ENCODE data around the gene MTRF1L. TPM values are rescaled to one million over a fixed set of nuclear protein-coding genes. Genes with fewer than 3 reads are reported as not detected.

The MTRF1L gene
- total and polyA plus RNA-seq, 8 donors = 4.7 to 55.9 (median 15.3) TPM

DNA sequence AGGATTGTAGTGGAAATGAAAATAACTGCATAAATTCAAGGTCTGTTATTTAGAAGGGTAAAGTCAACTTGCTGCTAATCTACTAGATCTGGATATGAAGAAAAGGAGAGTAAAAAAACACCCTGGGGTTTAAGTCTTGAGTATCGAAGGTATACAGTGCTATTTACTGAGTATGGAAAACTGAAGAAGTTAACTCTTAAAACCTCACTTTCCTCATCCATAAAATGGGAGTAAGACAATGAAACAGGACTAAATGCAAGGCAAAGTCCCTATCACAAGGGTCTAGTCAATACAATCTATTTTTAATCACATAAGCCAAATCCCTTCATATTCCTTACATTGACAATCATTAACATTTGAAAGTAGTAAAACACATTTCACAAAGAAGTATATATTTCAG, 21.9 kb downstream of the MTRF1L start:
- H3K4me3 ChIP-seq = no peak overlapping the region
- 32 to 55% (median 36%) methylated on average over 1 of the region's 1 CpG for WGBS, 5 donors
- intact Hi-C loops (cut with DNase I; ENCODE audit: low total_unique reads) = no loop called here
- TF ChIP-seq POLR2A (IDR thresholded peaks at IDR 0.05) = no peak
- TF ChIP-seq, protein P1, sequence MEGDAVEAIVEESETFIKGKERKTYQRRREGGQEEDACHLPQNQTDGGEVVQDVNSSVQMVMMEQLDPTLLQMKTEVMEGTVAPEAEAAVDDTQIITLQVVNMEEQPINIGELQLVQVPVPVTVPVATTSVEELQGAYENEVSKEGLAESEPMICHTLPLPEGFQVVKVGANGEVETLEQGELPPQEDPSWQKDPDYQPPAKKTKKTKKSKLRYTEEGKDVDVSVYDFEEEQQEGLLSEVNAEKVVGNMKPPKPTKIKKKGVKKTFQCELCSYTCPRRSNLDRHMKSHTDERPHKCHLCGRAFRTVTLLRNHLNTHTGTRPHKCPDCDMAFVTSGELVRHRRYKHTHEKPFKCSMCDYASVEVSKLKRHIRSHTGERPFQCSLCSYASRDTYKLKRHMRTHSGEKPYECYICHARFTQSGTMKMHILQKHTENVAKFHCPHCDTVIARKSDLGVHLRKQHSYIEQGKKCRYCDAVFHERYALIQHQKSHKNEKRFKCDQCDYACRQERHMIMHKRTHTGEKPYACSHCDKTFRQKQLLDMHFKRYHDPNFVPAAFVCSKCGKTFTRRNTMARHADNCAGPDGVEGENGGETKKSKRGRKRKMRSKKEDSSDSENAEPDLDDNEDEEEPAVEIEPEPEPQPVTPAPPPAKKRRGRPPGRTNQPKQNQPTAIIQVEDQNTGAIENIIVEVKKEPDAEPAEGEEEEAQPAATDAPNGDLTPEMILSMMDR (IDR thresholded peaks at IDR 0.05) = no peak
- TF ChIP-seq EP300 (IDR thresholded peaks at IDR 0.05) = no peak
- peaks cover 19 to 55% (median 29%) of the 10 kb centered on the region in 4 donors for H3K4me1 ChIP-seq
- no peak for DNase-seq
- no peaks in the 10 kb centered on the region for H3K27me3 ChIP-seq
- H3K36me3 ChIP-seq = no peaks in the 10 kb centered on the region
- H3K27ac ChIP-seq = no peak overlapping the region
- H3K9me3 ChIP-seq = no peaks in the 10 kb centered on the region

DNA sequence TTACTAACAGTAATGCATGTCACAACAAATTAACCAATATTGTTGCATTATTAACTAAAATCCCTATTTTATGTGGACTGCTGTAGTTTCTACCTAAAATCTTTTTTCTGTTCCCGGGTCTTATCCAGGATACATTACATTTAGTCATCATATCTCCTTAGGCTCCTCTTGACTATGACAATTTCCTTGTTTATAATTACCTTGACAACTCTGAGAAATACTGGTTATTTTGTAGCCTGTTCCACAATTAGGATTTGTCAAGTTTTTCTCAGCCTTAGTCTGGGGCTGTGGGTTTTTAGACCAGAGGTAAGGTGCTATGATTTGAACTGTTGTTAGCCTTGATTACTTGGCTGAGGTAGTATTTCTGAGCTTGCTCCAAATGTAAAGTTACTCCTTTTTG, 23.4 kb downstream of the MTRF1L start:
- WGBS, 5 donors = 63 to 92% (median 80%) methylated on average over 1 of the region's 1 CpG
- H3K27ac ChIP-seq = no peak overlapping the region
- H3K9me3 ChIP-seq = no peaks in the 10 kb centered on the region
- H3K4me3 ChIP-seq = no peak overlapping the region
- no peak for TF ChIP-seq POLR2A (IDR thresholded peaks at IDR 0.05)
- TF ChIP-seq, protein P1 (IDR thresholded peaks at IDR 0.05) = no peak
- TF ChIP-seq POLR2AphosphoS5 (IDR thresholded peaks at IDR 0.05) = no peak
- peaks cover 12 to 39% (median 18%) of the 10 kb centered on the region in 4 donors for H3K4me1 ChIP-seq
- H3K36me3 ChIP-seq = peaks cover 9 to 13% (median 12%) of the 10 kb centered on the region in 4 donors
- no peaks in the 10 kb centered on the region for H3K27me3 ChIP-seq
- intact Hi-C loops (cut with DNase I; ENCODE audit: low total_unique reads) = no loop called here
- no peak for DNase-seq

DNA sequence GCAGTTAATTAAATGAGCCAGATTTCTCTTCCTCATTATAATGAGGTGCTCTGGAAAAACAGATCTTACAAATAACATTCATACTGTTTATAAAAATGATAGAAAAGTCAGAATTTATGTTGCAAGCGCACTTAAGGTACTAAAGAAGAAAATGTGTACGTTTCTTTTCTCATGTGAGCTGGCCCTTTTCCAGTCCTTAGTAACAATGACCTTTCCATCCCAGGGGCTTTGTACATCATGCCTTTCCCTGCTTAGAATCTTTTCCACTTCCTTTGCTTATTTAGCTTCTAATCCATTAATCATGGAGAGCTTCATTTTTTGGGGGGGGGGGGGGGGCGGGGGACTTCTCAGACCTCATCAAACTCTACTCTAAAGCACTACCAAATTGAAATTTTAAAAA, 24.5 kb downstream of the MTRF1L start:
- DNase-seq = no peak
- 53 to 83% (median 63%) methylated on average over 3 of the region's 3 CpGs for WGBS, 5 donors
- TF ChIP-seq, protein P1 (IDR thresholded peaks at IDR 0.05) = no peak
- no peak for TF ChIP-seq POLR2A (IDR thresholded peaks at IDR 0.05)
- no peak for TF ChIP-seq POLR2AphosphoS5 (IDR thresholded peaks at IDR 0.05)
- TF ChIP-seq EP300 (IDR thresholded peaks at IDR 0.05) = no peak

DNA sequence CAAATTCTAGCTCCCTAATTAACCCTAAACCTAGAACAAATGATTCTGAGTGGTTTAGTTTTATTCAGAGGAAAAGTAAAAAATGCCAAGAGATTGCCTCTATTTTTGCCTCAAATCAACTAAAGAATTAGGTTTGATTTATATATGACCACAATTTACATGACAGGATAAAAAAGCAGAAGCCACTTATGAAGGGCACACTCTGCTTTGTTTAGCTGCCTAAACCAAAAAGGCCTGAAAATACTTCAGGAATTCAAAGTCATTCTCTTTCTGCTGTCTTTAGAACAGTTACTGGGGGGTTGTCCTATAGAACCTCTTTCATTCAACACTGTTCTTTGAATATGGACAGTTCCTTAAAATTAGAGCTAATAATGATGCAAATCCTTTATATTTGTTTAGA, 25.0 kb downstream of the MTRF1L start:
- Histone ChIP-seq H3K36me3 (peaks cover 9 to 29% (median 27%) of the 10 kb centered on the region in 4 donors), H3K4me3 (no peak overlapping the region), H3K27me3 (no peaks in the 10 kb centered on the region), H3K4me1 (peaks cover 9 to 34% (median 13%) of the 10 kb centered on the region in 4 donors), H3K9me3 (no peaks in the 10 kb centered on the region), H3K27ac (no peak overlapping the region)
- intact Hi-C loops (cut with DNase I; ENCODE audit: low total_unique reads) = no loop called here
- DNase-seq = no peak
- TF ChIP-seq POLR2A (IDR thresholded peaks at IDR 0.05) = no peak
- no peak for TF ChIP-seq POLR2AphosphoS5 (IDR thresholded peaks at IDR 0.05)
- TF ChIP-seq, protein P1 (IDR thresholded peaks at IDR 0.05) = no peak
- no peak for TF ChIP-seq EP300 (IDR thresholded peaks at IDR 0.05)

More for the DNA sequence above, 24.5 kb downstream of the MTRF1L start:
- intact Hi-C loops (cut with DNase I; ENCODE audit: low total_unique reads) = no loop called here
- peaks cover 12 to 37% (median 17%) of the 10 kb centered on the region in 4 donors for H3K4me1 ChIP-seq
- H3K27ac ChIP-seq = no peak overlapping the region
- H3K36me3 ChIP-seq = peaks cover 9 to 24% (median 22%) of the 10 kb centered on the region in 4 donors
- no peaks in the 10 kb centered on the region for H3K27me3 ChIP-seq
- no peak overlapping the region for H3K4me3 ChIP-seq
- no peaks in the 10 kb centered on the region for H3K9me3 ChIP-seq

All from stomach (tissue), 9 donors.